Neuronal stem cell (in vitro differentiated cells): ENCODE measurements around the gene ETFA.

Source experiments
- DNase-seq: peaks from one replicate; pipeline ENCODE4 v3.0.0-alpha.2; 2013; ENCODE audit warnings: low spot score
- H2AFZ ChIP-seq: one replicate; pipeline ENCODE4 v1.6.1; 2013; ENCODE audit warnings: mild to moderate bottlenecking, low read length, inconsistent platforms
- H2AK5ac ChIP-seq: 2 replicates; pipeline ENCODE4 v1.6.1; 2013; ENCODE audit warnings: low read depth, mild to moderate bottlenecking, inconsistent platforms, low read length, moderate library complexity, mixed read lengths
- H2BK120ac ChIP-seq: 2 replicates; pipeline ENCODE4 v1.6.1; 2013; ENCODE audit warnings: low read depth, mild to moderate bottlenecking, inconsistent platforms, low read length, moderate library complexity, mixed read lengths
- H2BK12ac ChIP-seq: one replicate; pipeline ENCODE4 v1.6.1; 2013; ENCODE audit warnings: low read length, inconsistent platforms
- H2BK15ac ChIP-seq: 2 replicates; pipeline ENCODE4 v1.6.1; 2013; ENCODE audit warnings: mild to moderate bottlenecking, low read length, inconsistent platforms, mixed read lengths
- H2BK5ac ChIP-seq: one replicate; pipeline ENCODE4 v1.6.1; 2013; ENCODE audit warnings: inconsistent platforms, mild to moderate bottlenecking, low read length, moderate library complexity
- H3K14ac ChIP-seq: one replicate; pipeline ENCODE4 v1.6.1; 2013; ENCODE audit warnings: low read length, inconsistent platforms
- H3K18ac ChIP-seq: 2 replicates; pipeline ENCODE4 v1.6.1; 2013; ENCODE audit warnings: low read length, inconsistent platforms
- H3K23ac ChIP-seq: 2 replicates; pipeline ENCODE4 v1.6.1; 2013; ENCODE audit warnings: low read depth, mild to moderate bottlenecking, mixed read lengths, low read length, inconsistent platforms; ENCODE audit not compliant: poor library complexity
- H3K27ac ChIP-seq: replicated peaks from 3 replicates; pipeline ENCODE4 v1.5.1; 2013; ENCODE audit warnings: low read length, inconsistent platforms
- H3K27me3 ChIP-seq, 3 experiments: 2 replicates each; pipeline ENCODE4 v1.6.1; 2013; ENCODE audit warnings: low read length in 3 of 3, mild to moderate bottlenecking in 2 of 3, inconsistent platforms in 1 of 3, low read depth in 1 of 3, mixed read lengths in 1 of 3, moderate library complexity in 1 of 3; ENCODE audit not compliant: control insufficient read depth in 3 of 3, insufficient read depth in 3 of 3
- H3K36me3 ChIP-seq, 2 donors: replicated peaks in 1 of 2; 2 replicates each; pipeline ENCODE4 v1.6.1; 2013; ENCODE audit warnings: low read length in 2 of 2; ENCODE audit not compliant: control insufficient read depth in 2 of 2, insufficient read depth in 2 of 2
- H3K4ac ChIP-seq: 2 replicates; pipeline ENCODE4 v1.6.1; 2013; ENCODE audit warnings: inconsistent platforms, mild to moderate bottlenecking, low read length, moderate library complexity
- H3K4me1 ChIP-seq, 2 donors: 1 replicate in 1 of 2; 2 replicates in 1 of 2; pipeline ENCODE4 v1.6.1; 2013; ENCODE audit warnings: low read length in 2 of 2, low read depth in 1 of 2; ENCODE audit not compliant: control insufficient read depth in 2 of 2, insufficient read depth in 1 of 2
- H3K4me2 ChIP-seq: one replicate; pipeline ENCODE4 v1.6.1; 2013; ENCODE audit warnings: mild to moderate bottlenecking, low read length, inconsistent platforms; ENCODE audit not compliant: insufficient read depth, poor library complexity, severe bottlenecking
- H3K4me3 ChIP-seq, 2 donors: 2 replicates each; pipeline ENCODE4 v1.5.1; 2013; ENCODE audit warnings: low read length in 2 of 2, mild to moderate bottlenecking in 2 of 2, inconsistent platforms in 1 of 2, moderate library complexity in 1 of 2
- H3K79me1 ChIP-seq: one replicate; pipeline ENCODE4 v1.6.1; 2013; ENCODE audit warnings: low read depth, mild to moderate bottlenecking, inconsistent platforms, low read length, moderate library complexity
- H3K9ac ChIP-seq: one replicate; pipeline ENCODE4 v1.6.1; 2013; ENCODE audit warnings: mild to moderate bottlenecking, low read depth, low read length, inconsistent platforms; ENCODE audit not compliant: poor library complexity
- H3K9me3 ChIP-seq, 2 donors: replicated peaks in 1 of 2; 2 replicates each; pipeline versions ENCODE3 to v1.6.1; 2013; ENCODE audit warnings: low read length in 2 of 2, mild to moderate bottlenecking in 2 of 2, inconsistent platforms in 1 of 2, low read depth in 1 of 2, mixed read lengths in 1 of 2, moderate library complexity in 1 of 2; ENCODE audit not compliant: control insufficient read depth in 2 of 2, insufficient read depth in 1 of 2
- H4K8ac ChIP-seq: one replicate; pipeline ENCODE4 v1.6.1; 2013; ENCODE audit warnings: low read depth, mild to moderate bottlenecking, inconsistent platforms, low read length, moderate library complexity
- H4K91ac ChIP-seq: one replicate; pipeline ENCODE4 v1.6.1; 2013; ENCODE audit warnings: low read length, low read depth, mild to moderate bottlenecking, inconsistent platforms; ENCODE audit not compliant: poor library complexity
- WGBS, 2 donors: extraction: QIAGEN DNeasy Blood & Tissue Kit; methylation state at CpG; one replicate each; pipeline ENCODE4 v1.1.7; 2013; ENCODE audit warnings: missing lambda C conversion rate in 2 of 2, mixed read lengths in 1 of 2; ENCODE audit not compliant: insufficient read length in 2 of 2, insufficient replicate concordance in 1 of 2; ENCODE audit errors: extremely low coverage in 2 of 2; 5-methylcytosine and 5-hydroxymethylcytosine counted together

The ETFA gene

DNA sequence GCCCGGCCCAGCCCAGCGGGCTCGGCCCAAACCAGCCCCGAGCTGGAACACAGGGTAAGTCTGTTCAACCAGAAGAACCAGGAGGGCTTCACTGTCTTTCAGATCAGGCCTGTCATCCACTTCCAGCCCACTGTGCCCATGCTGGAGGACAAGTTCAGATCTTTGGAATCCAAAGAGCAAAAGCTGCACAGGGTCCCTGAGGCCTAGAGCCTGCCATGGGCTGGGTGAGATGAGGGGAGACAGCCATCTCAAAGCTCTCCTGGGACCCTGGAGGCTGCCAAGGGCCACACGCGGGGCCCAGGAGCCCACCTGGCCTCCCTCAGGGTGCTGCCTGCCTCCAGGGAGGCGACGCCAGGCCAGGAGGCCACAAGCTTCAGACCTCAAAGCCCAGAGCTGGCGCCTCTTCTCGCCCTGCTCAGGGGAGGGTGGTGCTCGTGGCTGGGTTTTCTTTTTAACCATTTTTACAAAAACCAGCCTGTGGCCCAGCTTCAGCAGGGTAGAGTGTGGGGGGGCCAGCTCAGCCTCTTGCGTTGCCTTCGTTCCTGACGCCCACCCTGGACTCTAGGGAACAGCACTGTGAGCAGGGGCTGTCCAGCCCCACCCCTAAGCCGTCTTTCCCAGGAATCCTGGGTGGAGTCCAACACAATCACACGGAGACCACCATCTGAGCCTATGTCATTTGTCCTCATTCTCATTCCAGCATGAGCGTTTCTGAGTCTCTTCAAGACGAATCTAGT lies 107.0 kb downstream of the ETFA start:
- no peak overlapping the region for H2BK120ac ChIP-seq
- H3K23ac ChIP-seq, result no peak overlapping the region
- H2AFZ ChIP-seq, result no peak overlapping the region
- H3K4me1 ChIP-seq, result peaks cover 0 to 12% of the 10 kb centered on the region in 2 donors
- no peak overlapping the region for H2BK15ac ChIP-seq
- no peak overlapping the region for H3K14ac ChIP-seq
- no peak overlapping the region for H3K4me2 ChIP-seq
- no peak overlapping the region for H2BK12ac ChIP-seq
- H3K36me3 ChIP-seq, result peaks cover 0 to 3% of the 10 kb centered on the region in 2 donors
- no peak overlapping the region for H3K4me3 ChIP-seq
- H3K79me1 ChIP-seq, result no peaks in the 10 kb centered on the region
- no CpG with 5 or more reads among the region's 18 CpGs for WGBS, 2 donors
- no peak overlapping the region for H3K4ac ChIP-seq
- H3K27ac ChIP-seq, result no peak overlapping the region
- peak overlapping the region; percentile 18 for H2BK5ac ChIP-seq
- H3K27me3 ChIP-seq, result no peaks in the 10 kb centered on the region
- H3K9me3 ChIP-seq, result no peaks in the 10 kb centered on the region
- no peak overlapping the region for H2AK5ac ChIP-seq
- H3K9ac ChIP-seq, result no peak overlapping the region
- H4K91ac ChIP-seq, result no peak overlapping the region
- peak overlapping the region; percentile 9 for H3K18ac ChIP-seq
- no peak overlapping the region for H4K8ac ChIP-seq
- DNase-seq, result no peak

DNA sequence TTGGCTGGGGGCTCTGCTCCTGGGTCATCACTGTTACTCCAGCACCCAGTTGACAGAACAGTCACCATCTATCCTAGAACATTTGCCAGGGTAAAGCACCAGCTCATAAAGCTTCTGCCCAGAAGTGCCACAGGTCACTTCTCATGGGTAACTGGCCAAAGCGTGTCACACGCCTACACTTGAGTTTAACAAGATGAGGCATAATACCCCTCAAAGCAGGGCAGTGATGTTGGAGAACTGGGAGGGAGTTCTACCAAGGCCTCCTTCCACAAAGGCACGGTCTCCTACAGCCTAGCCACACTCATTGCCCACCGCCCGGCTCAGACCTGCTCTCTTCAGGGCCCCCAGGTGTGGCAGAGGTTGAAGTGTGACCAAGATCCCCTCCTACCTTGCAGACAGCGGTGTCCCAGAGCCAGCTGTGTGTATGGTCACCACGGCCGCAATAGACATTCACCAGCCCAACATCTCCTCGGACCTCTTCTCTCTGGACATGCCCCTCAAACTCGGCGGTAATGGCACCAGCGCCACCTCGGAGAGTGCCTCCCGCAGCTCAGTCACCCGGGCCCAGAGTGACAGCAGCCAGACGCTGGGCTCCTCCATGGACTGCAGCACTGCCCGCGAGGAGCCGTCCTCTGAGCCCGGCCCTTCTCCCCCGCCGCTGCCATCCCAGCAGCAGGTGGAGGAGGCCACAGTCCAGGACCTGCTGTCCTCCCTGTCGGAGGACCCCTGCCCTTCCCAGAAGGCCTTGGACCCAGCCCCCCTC lies 107.7 kb downstream of the ETFA start:
- H3K23ac ChIP-seq, result no peak overlapping the region
- no CpG with 5 or more reads among the region's 23 CpGs for WGBS, 2 donors
- H3K18ac ChIP-seq, result no peak overlapping the region
- H3K27ac ChIP-seq, result no peak overlapping the region
- no peak overlapping the region for H2BK15ac ChIP-seq
- no peak overlapping the region for H3K9ac ChIP-seq
- no peak overlapping the region for H3K4me3 ChIP-seq
- H3K9me3 ChIP-seq, result no peaks in the 10 kb centered on the region
- no peak overlapping the region for H2AK5ac ChIP-seq
- no peak overlapping the region for H2AFZ ChIP-seq
- no peak overlapping the region for H4K91ac ChIP-seq
- no peaks in the 10 kb centered on the region for H3K79me1 ChIP-seq
- no peaks in the 10 kb centered on the region for H3K27me3 ChIP-seq
- peaks cover 0 to 3% of the 10 kb centered on the region in 2 donors for H3K36me3 ChIP-seq
- no peak overlapping the region for H4K8ac ChIP-seq
- no peak for DNase-seq
- H2BK12ac ChIP-seq, result no peak overlapping the region
- no peak overlapping the region for H2BK120ac ChIP-seq
- peak overlapping the region; percentile 18 for H2BK5ac ChIP-seq
- no peak overlapping the region for H3K4me2 ChIP-seq
- peaks cover 0 to 13% of the 10 kb centered on the region in 2 donors for H3K4me1 ChIP-seq
- H3K14ac ChIP-seq, result no peak overlapping the region
- H3K4ac ChIP-seq, result no peak overlapping the region

DNA sequence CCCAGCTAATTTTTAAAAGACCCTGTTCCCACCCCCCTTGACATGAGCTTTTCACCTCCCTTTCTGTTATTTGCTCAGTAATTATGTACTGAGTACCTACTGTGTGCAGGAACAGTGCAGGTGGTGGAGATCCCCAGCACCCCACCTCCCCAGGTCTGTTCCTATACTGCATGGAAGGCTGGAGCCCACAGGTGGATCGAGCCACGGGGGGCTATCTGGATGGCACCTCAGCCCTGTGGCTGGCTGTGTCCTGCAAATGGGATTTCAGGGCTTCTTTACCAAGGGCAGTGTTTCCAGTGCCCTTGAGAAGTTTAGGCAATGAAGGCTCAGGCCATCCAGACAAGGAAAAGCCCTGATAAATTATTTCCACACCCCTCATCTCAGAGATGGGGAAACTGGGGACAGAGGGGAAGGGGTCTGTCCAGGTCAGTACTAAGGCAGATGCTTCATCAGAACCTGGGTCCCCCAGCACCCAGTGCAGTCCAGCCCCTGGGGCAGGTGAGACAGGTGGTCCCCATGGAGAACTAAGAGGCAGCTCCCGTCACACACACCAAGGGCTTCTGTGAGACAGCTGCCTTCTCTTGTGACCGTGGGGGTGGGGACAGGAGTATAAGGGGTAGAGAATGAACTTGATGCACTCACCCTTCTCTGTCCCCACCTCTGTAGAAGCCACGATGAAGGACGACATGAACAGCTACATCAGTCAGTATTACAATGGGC lies 109.6 kb downstream of the ETFA start:
- Histone ChIP-seq H2AFZ (no peak overlapping the region), H3K27ac (no peak overlapping the region), H2BK120ac (no peak overlapping the region), H3K4me2 (no peak overlapping the region), H3K14ac (no peak overlapping the region), H2BK12ac (no peak overlapping the region), H3K4me3 (no peak overlapping the region), H2AK5ac (no peak overlapping the region), H3K9ac (no peak overlapping the region), H3K9me3 (no peaks in the 10 kb centered on the region), H4K91ac (no peak overlapping the region), H4K8ac (no peak overlapping the region), H3K18ac (no peak overlapping the region), H3K4ac (no peak overlapping the region), H3K79me1 (no peaks in the 10 kb centered on the region), H2BK5ac (no peak overlapping the region), H2BK15ac (no peak overlapping the region), H3K23ac (no peak overlapping the region), H3K4me1 (peaks cover 2 to 13% of the 10 kb centered on the region in 2 donors), H3K27me3 (no peaks in the 10 kb centered on the region), H3K36me3 (no peaks in the 10 kb centered on the region)
- DNase-seq, result no peak
- WGBS, 2 donors, result no CpG with 5 or more reads among the region's 6 CpGs

GRCh38 chr15:76200641-76201105 lies 110.6 kb downstream of the ETFA start:
- Histone ChIP-seq H2BK120ac (no peak overlapping the region), H3K27ac (no peak overlapping the region), H2BK5ac (no peak overlapping the region), H3K18ac (peak overlapping the region; percentile 72), H3K27me3 (no peaks in the 10 kb centered on the region), H2BK12ac (no peak overlapping the region), H2AFZ (no peak overlapping the region), H3K23ac (no peak overlapping the region), H2BK15ac (peak overlapping the region; percentile 4), H3K4me1 (peaks cover 7 to 16% of the 10 kb centered on the region in 2 donors), H2AK5ac (no peak overlapping the region), H4K91ac (no peak overlapping the region), H4K8ac (no peak overlapping the region), H3K79me1 (no peaks in the 10 kb centered on the region), H3K14ac (no peak overlapping the region), H3K36me3 (no peaks in the 10 kb centered on the region), H3K9me3 (no peaks in the 10 kb centered on the region), H3K4me3 (no peak overlapping the region), H3K4me2 (no peak overlapping the region), H3K4ac (no peak overlapping the region), H3K9ac (no peak overlapping the region)
- DNase-seq, result no peak
- no CpG with 5 or more reads among the region's 5 CpGs for WGBS, 2 donors
